GM13977 (cell line): ENCODE measurements around the gene ZFPM1.
A peak's percentile ranks its signal among the peaks of the same experiment; 100 is the strongest.

Experiments used
- DNase-seq: peaks from one replicate; pipeline ENCODE4 v3.0.0; 2012; ENCODE audit warnings: low spot score
- in situ Hi-C: fragments of 300-500 bp; cut with MboI; formaldehyde crosslinking; loops from one replicate; pipeline ENCODE4 v1.12.0; 2022; ENCODE audit warnings: low sequenced_read_pairs, low pct_unique_long_range_greater_than_20kb, mixed read lengths, inconsistent platforms; ENCODE audit not compliant: unreplicated experiment
- TF ChIP-seq, protein P1 (sequence below): IDR thresholded peaks from 2 replicates; pipeline ENCODE4 v1.5.1; 2012; ENCODE audit warnings: mild to moderate bottlenecking, control low read depth; ENCODE audit not compliant: insufficient read depth; ENCODE audit errors: extremely low read depth, missing control alignments

Gene ZFPM1

DNA sequence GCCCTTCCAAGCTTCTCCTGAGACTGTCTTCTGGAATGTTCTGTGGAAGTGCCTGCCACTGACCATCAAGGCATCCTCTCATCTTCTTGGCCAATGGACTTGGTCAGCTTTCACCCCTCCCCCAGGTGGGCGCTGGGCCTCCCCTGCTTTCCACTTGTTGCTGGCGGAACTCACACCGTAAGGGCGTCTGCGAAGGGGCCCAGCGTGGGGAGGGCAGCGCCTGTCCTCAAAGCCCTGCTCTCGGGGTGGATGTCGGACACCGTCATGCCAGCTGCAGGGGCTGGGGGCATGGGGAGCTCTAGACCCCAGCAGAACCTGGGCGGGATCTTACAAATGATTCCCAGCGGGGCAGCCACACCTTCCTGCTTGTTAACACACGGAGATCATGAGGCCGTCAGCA, 11.6 kb upstream of the ZFPM1 start:
- no peak for DNase-seq
- in situ Hi-C loops, result loop anchor here (25.0 kb wide), 2 partner anchors 96 to 479 kb away; partner anchors contain the start of gene BANP
- TF ChIP-seq, protein P1, sequence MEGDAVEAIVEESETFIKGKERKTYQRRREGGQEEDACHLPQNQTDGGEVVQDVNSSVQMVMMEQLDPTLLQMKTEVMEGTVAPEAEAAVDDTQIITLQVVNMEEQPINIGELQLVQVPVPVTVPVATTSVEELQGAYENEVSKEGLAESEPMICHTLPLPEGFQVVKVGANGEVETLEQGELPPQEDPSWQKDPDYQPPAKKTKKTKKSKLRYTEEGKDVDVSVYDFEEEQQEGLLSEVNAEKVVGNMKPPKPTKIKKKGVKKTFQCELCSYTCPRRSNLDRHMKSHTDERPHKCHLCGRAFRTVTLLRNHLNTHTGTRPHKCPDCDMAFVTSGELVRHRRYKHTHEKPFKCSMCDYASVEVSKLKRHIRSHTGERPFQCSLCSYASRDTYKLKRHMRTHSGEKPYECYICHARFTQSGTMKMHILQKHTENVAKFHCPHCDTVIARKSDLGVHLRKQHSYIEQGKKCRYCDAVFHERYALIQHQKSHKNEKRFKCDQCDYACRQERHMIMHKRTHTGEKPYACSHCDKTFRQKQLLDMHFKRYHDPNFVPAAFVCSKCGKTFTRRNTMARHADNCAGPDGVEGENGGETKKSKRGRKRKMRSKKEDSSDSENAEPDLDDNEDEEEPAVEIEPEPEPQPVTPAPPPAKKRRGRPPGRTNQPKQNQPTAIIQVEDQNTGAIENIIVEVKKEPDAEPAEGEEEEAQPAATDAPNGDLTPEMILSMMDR, result no peak

DNA sequence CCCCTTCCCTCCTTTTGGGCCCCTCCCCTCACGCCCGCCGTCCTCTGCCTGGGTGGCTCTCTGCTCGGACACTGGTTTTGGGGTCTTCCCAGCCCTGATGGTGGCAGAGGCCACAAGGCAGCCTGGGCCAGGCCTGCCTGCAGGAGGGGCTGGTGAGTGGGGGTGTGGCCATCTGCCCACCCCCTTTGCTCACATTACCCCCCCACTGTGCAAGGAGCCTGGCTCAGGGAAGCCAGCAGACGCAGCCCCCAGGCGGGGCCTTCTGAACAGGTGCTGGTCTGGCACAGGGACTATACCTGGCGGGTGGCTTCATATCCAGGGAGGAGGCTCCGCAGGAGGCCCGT, 10.7 kb upstream of the ZFPM1 start:
- TF ChIP-seq, protein P1, result no peak
- in situ Hi-C loops, result loop anchor here (25.0 kb wide), 2 partner anchors 95 to 480 kb away; partner anchors contain the start of gene BANP

DNA sequence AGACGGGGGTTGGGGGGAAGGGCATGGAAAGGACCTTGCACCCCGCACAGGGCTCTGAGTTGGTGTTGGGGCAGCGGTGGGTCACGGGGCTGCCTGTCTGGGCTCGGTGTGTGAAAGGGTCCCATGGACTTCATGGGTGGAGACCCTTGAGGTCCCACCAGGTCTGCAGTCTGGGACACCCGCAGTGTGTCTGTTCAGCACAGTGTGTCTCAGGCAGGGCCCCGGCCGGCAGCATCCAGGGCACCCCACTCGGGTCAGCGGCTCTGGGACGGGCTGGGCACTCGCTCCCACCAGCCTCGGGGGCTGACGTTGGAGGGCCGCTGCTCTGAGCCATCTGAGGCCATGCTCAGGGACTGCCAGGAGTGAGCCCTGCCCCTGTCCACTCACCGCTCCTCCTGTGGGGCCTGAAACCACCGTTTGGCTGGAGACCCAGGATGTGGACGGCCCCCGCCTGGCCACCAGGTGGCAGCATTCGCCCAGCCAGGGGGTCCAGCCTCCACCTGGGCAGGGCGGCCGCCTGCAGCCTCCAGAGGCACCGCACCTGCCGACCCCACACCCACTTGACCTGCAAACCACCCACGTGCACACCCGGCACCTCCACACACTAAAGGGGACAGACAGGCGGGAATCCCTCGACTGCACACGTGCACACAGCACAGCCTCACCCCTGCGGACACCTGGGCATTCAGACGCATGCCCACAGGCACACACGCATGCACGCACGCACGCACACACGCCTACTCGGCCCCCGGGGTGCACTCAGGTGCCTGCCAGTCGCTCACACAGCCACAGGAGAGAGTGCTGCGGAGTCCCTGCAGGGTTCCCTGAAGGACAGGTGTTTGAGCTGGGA, 10.1 kb upstream of the ZFPM1 start:
- TF ChIP-seq, protein P1, result peak; percentile 95
- in situ Hi-C loops, result loop anchor here (25.0 kb wide), 2 partner anchors 94 to 481 kb away; partner anchors contain the start of gene BANP
- DNase-seq, result peak; percentile 96

More for the DNA sequence above, 10.7 kb upstream of the ZFPM1 start:
- DNase-seq, result no peak

DNA sequence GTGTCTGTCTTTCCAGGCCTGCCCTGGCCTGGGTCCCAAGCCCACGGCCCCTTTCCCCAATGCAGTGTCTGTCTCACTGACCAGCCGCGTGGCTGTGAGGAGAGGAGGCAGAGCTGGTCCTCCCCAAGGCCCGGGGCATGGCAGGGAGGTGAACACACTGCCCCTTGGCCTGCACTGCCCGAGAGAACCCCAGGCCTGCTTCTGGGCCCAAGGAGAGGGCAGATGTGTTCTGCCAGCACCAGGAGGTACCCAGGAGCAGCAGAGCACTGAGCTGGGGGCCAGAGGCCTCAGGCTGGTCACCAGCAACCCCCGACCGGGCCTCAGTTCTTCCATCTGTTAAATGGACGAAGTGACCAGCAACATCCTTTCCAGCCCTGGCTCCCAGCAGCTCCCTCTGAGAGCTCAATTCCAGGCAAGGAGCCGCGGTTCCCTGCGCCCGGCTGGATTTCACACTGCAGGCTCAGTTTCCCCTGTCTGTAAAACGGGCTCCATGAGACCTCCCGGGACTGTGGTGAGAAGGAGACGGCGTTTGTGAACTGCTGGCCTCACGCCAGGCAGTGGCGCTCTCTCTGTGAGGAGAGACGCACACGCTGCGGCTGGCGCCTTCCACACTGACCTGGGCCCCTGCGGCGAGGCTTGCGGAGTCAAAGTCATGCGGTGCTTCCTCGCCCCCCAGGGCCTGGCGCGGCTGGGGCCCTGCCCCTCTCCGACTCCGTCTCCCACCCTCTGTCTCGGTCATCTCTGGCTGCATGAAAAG, 8.1 kb upstream of the ZFPM1 start:
- no peak for DNase-seq
- TF ChIP-seq, protein P1, result no peak
- in situ Hi-C loops, result loop anchor here (25.0 kb wide), 2 partner anchors 92 to 483 kb away; partner anchors contain the start of gene BANP

DNA sequence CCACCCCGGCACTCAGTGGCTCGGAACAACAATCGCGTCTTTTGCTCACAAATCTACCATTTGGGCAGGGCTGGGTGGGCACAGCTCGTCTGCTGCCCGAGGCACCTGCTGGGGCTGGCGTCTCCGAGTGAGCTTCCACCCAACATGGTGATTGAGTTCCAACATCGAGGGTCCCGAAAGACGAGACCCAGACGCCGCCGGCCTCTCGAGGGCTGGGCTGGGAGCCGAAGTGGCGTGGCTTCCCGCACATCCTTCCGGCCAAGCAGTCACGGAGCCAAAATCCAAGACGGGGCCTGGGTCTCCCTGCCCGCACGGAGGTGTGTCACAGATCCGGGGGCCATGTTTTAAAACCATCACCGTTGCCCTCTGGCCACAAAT, 7.5 kb upstream of the ZFPM1 start:
- TF ChIP-seq, protein P1, result no peak
- in situ Hi-C loops, result loop anchor here (25.0 kb wide), 2 partner anchors 92 to 483 kb away; partner anchors contain the start of gene BANP
- DNase-seq, result no peak

- DNase-seq, result no peak
- TF ChIP-seq, protein P1, result no peak
- in situ Hi-C loops, result loop anchor here (25.0 kb wide), 2 partner anchors 91 to 484 kb away; partner anchors contain the start of gene BANP
Observed at GRCh38 chr16:88446061-88446460, 7.0 kb upstream of the ZFPM1 start.
